NB4 (cell line): ENCODE data around the gene SUZ12.

Experiments
- POLR2A ChIP-seq: IDR thresholded peaks from 2 replicates; pipeline ENCODE4 v1.6.1; 2011; ENCODE audit warnings: mild to moderate bottlenecking; ENCODE audit not compliant: insufficient read length; ENCODE audit errors: extremely low read depth
- TF ChIP-seq, protein P1 (sequence below): IDR thresholded peaks from one replicate; pipeline ENCODE4 v1.5.1; 2012; ENCODE audit warnings: low read depth, low read length

DNA sequence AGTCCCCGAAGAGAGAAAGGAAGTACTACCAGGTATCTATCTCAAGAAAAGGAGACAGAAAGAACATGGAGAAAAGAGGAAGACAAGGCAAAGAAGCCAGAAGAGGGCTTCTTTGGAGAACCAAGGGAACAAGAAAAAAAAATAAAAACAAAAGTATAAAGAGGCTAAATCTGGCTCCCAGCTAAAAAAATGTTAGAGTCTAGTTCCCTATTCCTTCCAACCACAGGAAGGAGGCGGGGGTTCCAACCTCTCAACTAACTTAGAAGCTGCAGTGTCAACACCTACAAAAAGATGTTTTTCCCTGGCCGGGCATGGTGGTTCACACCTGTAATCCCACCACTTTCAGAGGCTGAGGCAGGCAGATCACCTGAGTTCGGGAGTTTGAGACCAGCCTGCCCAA, 48.7 kb upstream of the SUZ12 start:
- TF ChIP-seq, protein P1, sequence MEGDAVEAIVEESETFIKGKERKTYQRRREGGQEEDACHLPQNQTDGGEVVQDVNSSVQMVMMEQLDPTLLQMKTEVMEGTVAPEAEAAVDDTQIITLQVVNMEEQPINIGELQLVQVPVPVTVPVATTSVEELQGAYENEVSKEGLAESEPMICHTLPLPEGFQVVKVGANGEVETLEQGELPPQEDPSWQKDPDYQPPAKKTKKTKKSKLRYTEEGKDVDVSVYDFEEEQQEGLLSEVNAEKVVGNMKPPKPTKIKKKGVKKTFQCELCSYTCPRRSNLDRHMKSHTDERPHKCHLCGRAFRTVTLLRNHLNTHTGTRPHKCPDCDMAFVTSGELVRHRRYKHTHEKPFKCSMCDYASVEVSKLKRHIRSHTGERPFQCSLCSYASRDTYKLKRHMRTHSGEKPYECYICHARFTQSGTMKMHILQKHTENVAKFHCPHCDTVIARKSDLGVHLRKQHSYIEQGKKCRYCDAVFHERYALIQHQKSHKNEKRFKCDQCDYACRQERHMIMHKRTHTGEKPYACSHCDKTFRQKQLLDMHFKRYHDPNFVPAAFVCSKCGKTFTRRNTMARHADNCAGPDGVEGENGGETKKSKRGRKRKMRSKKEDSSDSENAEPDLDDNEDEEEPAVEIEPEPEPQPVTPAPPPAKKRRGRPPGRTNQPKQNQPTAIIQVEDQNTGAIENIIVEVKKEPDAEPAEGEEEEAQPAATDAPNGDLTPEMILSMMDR = no peak
- no peak for TF ChIP-seq POLR2A
